H54 (cell line): ENCODE results near the gene ADAM8.

Experiments used
- DNase-seq: peaks from one replicate; pipeline ENCODE4 v3.0.0; 2011; ENCODE audit warnings: low spot score, mixed read lengths; ENCODE audit not compliant: insufficient read length
- FAIRE-seq: peaks from 3 replicates; lab custom pipeline; 2011; peaks lifted over from hg19 to GRCh38; lab: Jason Lieb, UNC
- POLR2A ChIP-seq: IDR thresholded peaks from 2 replicates; pipeline ENCODE4 v1.6.1; 2011; ENCODE audit warnings: low read depth, mild to moderate bottlenecking, low read length

Gene ADAM8

GRCh38 chr10:133312769-133313145 lies 36.1 kb upstream of the ADAM8 start:
- no peak for FAIRE-seq
- no peak for TF ChIP-seq POLR2A
- DNase-seq = no peak

- DNase-seq (no peak), FAIRE-seq (no peak)
- TF ChIP-seq POLR2A = no peak
Observed at GRCh38 chr10:133312016-133312768, 35.5 kb upstream of the ADAM8 start.

- FAIRE-seq (no peak), DNase-seq (no peak)
- TF ChIP-seq POLR2A = no peak
Observed at GRCh38 chr10:133311570-133311969, 34.9 kb upstream of the ADAM8 start.

- FAIRE-seq (no peak), DNase-seq (no peak)
- TF ChIP-seq POLR2A = no peak
Observed at GRCh38 chr10:133310789-133311188, 34.1 kb upstream of the ADAM8 start.

GRCh38 chr10:133310399-133310755 lies 33.7 kb upstream of the ADAM8 start:
- no peak for TF ChIP-seq POLR2A
- DNase-seq (no peak), FAIRE-seq (no peak)

GRCh38 chr10:133309720-133310398 lies 33.2 kb upstream of the ADAM8 start:
- DNase-seq = no peak

GRCh38 chr10:133309100-133309719 lies 32.5 kb upstream of the ADAM8 start:
- FAIRE-seq (no peak), DNase-seq (peak; percentile 46)
- TF ChIP-seq POLR2A = no peak

More at GRCh38 chr10:133309720-133310398, 33.2 kb upstream of the ADAM8 start:
- no peak for FAIRE-seq
- TF ChIP-seq POLR2A = no peak

- FAIRE-seq (no peak), DNase-seq (peak; percentile 53)
- peak; percentile 56 for TF ChIP-seq POLR2A
Observed at GRCh38 chr10:133308421-133309099, 31.9 kb upstream of the ADAM8 start, which contains the start of the genes TUBGCP2 and ZNF511. Gene TUBGCP2 (minus strand): TSS chr10:133308872. CDS start chr10:133302941, 5,931 bp downstream. Gene ZNF511 (plus strand): TSS chr10:133308914. CDS start chr10:133308944, 30 bp downstream.

- no peak for TF ChIP-seq POLR2A
- DNase-seq (no peak), FAIRE-seq (peak; percentile 36)
Observed at GRCh38 chr10:133307776-133308420, 31.2 kb upstream of the ADAM8 start.

- no peak for FAIRE-seq
- DNase-seq = no peak
- TF ChIP-seq POLR2A = no peak
Observed at GRCh38 chr10:133306941-133307379, 30.3 kb upstream of the ADAM8 start.

- TF ChIP-seq POLR2A = no peak
- FAIRE-seq (no peak), DNase-seq (no peak)
Observed at GRCh38 chr10:133306097-133306476, 29.4 kb upstream of the ADAM8 start.

GRCh38 chr10:133303206-133303605 lies 26.5 kb upstream of the ADAM8 start:
- DNase-seq (no peak), FAIRE-seq (no peak)

GRCh38 chr10:133302230-133302629 lies 25.6 kb upstream of the ADAM8 start:
- FAIRE-seq (no peak), DNase-seq (no peak)
- TF ChIP-seq POLR2A = no peak

More at GRCh38 chr10:133303206-133303605, 26.5 kb upstream of the ADAM8 start:
- no peak for TF ChIP-seq POLR2A

- no peak for TF ChIP-seq POLR2A
- DNase-seq = no peak
- no peak for FAIRE-seq
Observed at GRCh38 chr10:133299738-133300137, 23.1 kb upstream of the ADAM8 start.
